ENCODE measurements around the gene MEN1.
A peak's percentile ranks its signal among the peaks of the same experiment; 100 is the strongest.
"Not testable (repeated sequence)": the region's sequence is repeated elsewhere in the genome, so short reads cannot be mapped to it uniquely, and the experiment has no call there.

MEN1 gene

DNA sequence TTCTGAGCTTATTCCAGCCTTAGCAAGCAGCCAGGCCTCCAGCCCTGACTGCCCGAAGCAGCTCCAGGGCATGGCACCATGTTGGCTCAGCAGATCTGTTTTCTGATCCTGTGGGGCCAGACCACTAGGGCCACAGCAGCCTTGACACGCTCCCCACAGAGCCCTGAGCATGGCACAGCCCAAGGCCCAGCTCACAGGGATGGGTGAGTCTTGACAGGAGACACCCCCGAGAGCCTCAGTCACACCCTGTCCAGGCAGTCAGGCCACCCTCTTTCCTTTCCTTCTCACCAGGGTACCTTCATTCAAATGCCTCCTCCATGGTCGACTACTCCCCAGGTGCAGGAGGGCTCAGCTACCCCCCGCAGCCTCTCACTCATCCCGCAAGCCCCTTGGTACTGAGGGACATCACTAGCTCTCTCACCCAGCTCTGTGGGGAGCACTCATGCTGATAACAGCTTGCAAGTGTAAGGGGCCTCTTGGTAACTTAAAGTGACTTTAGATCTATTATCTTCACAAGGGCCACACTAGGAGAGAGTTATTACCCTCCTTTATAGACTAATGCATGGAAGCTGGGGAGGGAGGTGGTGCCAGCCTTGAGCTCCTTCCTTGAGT lies 38.0 kb upstream of the MEN1 start:
- in situ Hi-C loops (cut with MboI; ENCODE audit: low pct_unique_long_range_greater_than_20kb, low sequenced_read_pairs) = no loop called here

DNA sequence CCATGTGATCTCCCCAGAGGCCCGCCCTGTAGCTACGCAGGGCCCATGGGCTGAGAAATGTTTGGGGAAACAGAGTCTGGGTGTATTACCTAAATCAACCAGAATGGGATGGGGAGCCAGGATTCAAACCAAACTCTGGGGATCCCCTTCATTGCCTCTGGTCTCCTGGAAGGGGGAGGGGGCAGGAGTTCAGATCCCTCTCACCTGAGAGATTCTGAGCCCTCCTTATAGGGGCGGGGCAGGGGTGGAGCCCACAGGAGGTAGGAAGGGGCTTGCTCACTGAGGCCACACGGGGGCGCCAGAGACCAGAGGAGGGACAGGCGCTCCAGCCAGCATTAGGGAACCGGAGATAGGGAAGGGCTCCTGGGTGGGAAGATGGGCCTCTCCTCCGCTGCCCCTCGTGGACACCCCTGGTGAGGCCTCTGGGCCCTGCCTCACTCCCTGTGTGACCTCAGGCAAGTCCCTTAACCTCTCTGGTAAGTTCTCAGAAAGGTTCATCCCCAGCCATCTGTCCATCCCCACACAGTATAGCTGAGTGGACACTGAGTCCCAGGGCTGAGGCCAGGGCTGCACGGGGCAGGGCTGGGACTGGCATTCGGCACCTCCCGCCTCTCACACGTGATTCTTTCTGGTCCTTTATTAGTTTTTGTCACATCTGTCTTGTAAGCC lies 36.8 kb upstream of the MEN1 start:
- in situ Hi-C loops (cut with MboI; ENCODE audit: low pct_unique_long_range_greater_than_20kb, low sequenced_read_pairs) = no loop called here
- peak; percentile 92 for DNase-seq

More for the DNA sequence above, 38.0 kb upstream of the MEN1 start:
- no peak for DNase-seq

DNA sequence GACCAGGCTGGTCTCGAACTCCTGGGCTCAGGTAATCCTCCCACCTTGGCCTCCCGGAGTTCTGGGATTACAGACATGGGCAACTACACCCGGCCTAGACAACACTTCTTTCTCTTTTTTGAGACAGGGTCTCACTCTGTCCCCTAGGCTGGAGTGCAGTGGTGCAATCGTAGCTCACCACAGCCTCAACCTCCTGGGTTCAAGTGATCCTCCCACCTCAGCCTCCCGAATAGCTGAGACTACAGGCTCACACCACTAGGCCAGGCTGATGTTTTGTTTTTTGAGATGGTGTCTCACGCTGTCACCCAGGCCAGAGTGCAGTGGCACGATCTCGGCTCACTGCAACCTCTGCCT lies 35.4 kb upstream of the MEN1 start:
- DNase-seq; in situ Hi-C loops (cut with MboI; ENCODE audit: low pct_unique_long_range_greater_than_20kb, low sequenced_read_pairs): not testable (repeated sequence)

- in situ Hi-C loops (cut with MboI; ENCODE audit: low pct_unique_long_range_greater_than_20kb, low sequenced_read_pairs) = no loop called here
- no peak for DNase-seq
Measured at GRCh38 chr11:64845129-64845775, 34.9 kb upstream of the MEN1 start.

- in situ Hi-C loops (cut with MboI; ENCODE audit: low pct_unique_long_range_greater_than_20kb, low sequenced_read_pairs) = no loop called here
Measured at GRCh38 chr11:64844330-64845128, 34.2 kb upstream of the MEN1 start, which contains the start of gene CDC42BPG. TSS of gene CDC42BPG (minus strand) at chr11:64844653. CDS start at chr11:64844569, 84 bp downstream.

GRCh38 chr11:64843686-64844329 lies 33.5 kb upstream of the MEN1 start:
- in situ Hi-C loops (cut with MboI; ENCODE audit: low pct_unique_long_range_greater_than_20kb, low sequenced_read_pairs) = no loop called here

More at GRCh38 chr11:64844330-64845128, 34.2 kb upstream of the MEN1 start, which contains the start of gene CDC42BPG:
- DNase-seq = peak; percentile 62

GRCh38 chr11:64842851-64843685 lies 32.7 kb upstream of the MEN1 start:
- in situ Hi-C loops (cut with MboI; ENCODE audit: low pct_unique_long_range_greater_than_20kb, low sequenced_read_pairs) = no loop called here
- no peak for DNase-seq

More at GRCh38 chr11:64843686-64844329, 33.5 kb upstream of the MEN1 start:
- DNase-seq = no peak

GRCh38 chr11:64842366-64842759 lies 32.0 kb upstream of the MEN1 start:
- in situ Hi-C loops (cut with MboI; ENCODE audit: low pct_unique_long_range_greater_than_20kb, low sequenced_read_pairs) = no loop called here
- no peak for DNase-seq

DNA sequence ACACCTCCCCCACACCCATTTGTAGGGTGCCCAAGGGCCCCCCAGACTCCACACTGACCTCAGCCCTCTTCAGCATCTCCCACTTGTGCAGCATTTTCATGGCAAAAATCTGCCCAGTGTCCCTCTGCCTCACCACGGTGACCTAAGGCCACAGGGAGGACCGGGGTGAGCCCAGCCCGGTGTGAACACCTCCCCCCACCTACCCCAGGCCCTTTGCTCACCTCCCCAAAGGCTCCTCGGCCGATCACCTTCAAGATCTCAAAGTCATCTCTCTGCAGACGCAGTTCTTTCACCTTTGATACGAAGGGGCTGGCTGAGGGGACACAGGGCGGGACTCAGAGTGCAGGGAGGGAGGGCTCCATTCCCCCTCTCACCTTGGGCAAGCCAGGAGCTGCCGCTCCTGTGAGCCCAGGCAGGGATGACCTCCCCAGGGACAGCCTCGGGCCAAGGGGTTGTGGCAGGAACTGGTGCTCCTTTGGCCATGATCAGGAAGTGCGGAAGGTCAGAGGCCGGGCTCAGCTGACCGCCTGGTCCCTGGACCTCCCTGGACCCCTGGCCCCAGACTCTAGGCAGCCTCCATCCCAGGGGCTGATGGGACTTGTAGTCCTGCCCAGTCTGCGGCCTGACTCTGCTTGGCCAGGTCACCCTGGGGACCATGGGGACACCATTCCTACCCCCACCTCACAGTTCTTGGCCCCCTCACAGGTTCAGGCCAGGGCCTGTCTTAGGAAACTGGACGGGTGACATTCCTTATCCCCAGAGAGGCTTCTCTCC lies 31.4 kb upstream of the MEN1 start:
- DNase-seq = no peak
- in situ Hi-C loops (cut with MboI; ENCODE audit: low pct_unique_long_range_greater_than_20kb, low sequenced_read_pairs) = no loop called here

- no peak for DNase-seq
- in situ Hi-C loops (cut with MboI; ENCODE audit: low pct_unique_long_range_greater_than_20kb, low sequenced_read_pairs) = no loop called here
Measured at GRCh38 chr11:64839887-64840782, 29.8 kb upstream of the MEN1 start.

DNA sequence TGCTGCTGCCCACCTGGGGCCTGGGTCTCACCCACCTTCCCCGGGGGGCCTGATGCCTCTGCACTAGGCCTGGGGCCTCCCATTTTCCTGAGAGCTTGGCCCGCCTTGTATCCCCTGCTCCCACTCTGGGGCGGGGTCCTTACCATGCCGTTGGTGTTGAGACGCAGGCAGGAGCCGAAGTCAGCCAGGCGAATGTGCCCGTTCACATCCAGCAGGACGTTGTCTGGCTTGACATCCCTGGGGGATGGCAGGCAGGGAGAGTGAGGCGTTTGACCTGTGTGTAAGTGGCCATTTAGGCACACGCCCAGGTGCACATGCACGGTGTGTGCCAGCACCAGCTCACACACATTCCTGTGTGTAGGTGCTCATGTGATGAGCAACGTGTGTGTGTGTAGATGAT lies 29.0 kb upstream of the MEN1 start:
- no peak for DNase-seq
- in situ Hi-C loops (cut with MboI; ENCODE audit: low pct_unique_long_range_greater_than_20kb, low sequenced_read_pairs) = no loop called here

DNA sequence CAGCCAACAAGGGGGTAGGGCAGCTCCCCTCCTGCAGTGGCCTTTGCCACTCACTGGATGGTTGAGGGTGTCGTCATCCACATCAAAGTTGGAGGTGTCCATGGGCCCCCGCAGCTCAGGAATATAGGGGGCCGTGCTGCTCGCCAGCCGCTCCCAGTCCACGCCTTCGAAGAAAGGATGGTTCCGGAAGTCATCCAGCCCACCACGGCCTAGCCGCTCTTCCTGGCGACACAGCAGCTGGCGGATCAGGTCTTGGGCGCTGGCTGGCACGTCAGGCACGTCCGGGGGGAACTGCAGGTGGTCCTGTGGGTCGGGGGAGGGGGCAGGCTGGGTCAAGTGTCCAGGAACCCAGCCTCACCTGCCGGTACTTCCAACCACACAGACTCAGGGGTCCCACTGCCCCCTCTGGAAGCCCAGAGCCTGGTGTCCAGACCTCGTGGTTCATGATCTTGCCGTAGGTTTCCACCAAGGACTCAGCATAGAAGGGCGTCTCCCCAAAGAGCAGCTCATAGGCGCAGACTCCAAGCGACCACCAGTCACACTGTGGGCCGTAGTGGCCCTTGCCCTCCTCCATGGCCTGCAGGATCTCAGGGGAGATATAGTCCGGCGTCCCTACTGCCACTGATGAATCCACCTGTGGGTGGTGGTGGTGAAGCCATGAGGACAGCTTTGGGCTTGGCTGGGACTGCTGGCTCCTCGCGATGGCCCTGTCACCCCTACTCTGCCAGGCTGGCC lies 28.4 kb upstream of the MEN1 start:
- DNase-seq = no peak
- in situ Hi-C loops (cut with MboI; ENCODE audit: low pct_unique_long_range_greater_than_20kb, low sequenced_read_pairs) = no loop called here

GRCh38 chr11:64837887-64838351 lies 27.6 kb upstream of the MEN1 start:
- in situ Hi-C loops (cut with MboI; ENCODE audit: low pct_unique_long_range_greater_than_20kb, low sequenced_read_pairs) = no loop called here
- no peak for DNase-seq

- in situ Hi-C loops (cut with MboI; ENCODE audit: low pct_unique_long_range_greater_than_20kb, low sequenced_read_pairs) = no loop called here
- no peak for DNase-seq
Measured at GRCh38 chr11:64836448-64837072, 26.2 kb upstream of the MEN1 start.

GRCh38 chr11:64835616-64836447 lies 25.5 kb upstream of the MEN1 start:
- in situ Hi-C loops (cut with MboI; ENCODE audit: low pct_unique_long_range_greater_than_20kb, low sequenced_read_pairs) = no loop called here
- DNase-seq = no peak
